ENCODE data around the gene ZNG1A. TPM values are rescaled to one million over a fixed set of nuclear protein-coding genes. Genes with fewer than 3 reads are reported as not detected.

ZNG1A gene
- total and polyA plus RNA-seq, 9 of the 15 experiments (the other 6 are each of a cell fraction or from before 2014, with no cell fraction given): 20.7 to 90.6 (median 41.7) TPM

GRCh38 chr9:223152-223551 lies 44.3 kb upstream of the ZNG1A start:
- Histone ChIP-seq H3K4me2 (ENCODE audit: insufficient read depth, low read length) (no peak overlapping the region), H3K79me2 (ENCODE audit: control insufficient read depth, insufficient read depth, low read length) (peaks cover 18% of the 10 kb centered on the region; the same call in 2 of the 3 replicates), H3K27me3 (ENCODE audit: control insufficient read depth in 2 of 2, insufficient read depth in 2 of 2, low read length in 2 of 2) (no peaks in the 10 kb centered on the region), H3K9ac (ENCODE audit: insufficient read depth in 1 of 2, low read depth in 2 of 2, low read length in 2 of 2) (no peak overlapping the region; a peak in 1 of 4 replicates), H3K27ac (ENCODE audit: extremely low read depth, low read depth, low read length) (no peak overlapping the region), H3K4me3 (no peak overlapping the region), H2AFZ (ENCODE audit: low read depth, low read length) (no peak overlapping the region), H4K20me1 (replicated peaks; ENCODE audit: control insufficient read depth, insufficient read depth, low read length) (no peaks in the 10 kb centered on the region), H3K9me1 (ENCODE audit: control insufficient read depth, insufficient read depth, low read length) (no peaks in the 10 kb centered on the region), H3K36me3 (ENCODE audit: control insufficient read depth, insufficient read depth, low read length) (no peaks in the 10 kb centered on the region), H3K9me3 (replicated peaks; ENCODE audit: control insufficient read depth, insufficient read depth, low read depth, low read length) (no peaks in the 10 kb centered on the region), H3K4me1 (replicated peaks in 1 of 2; ENCODE audit: control insufficient read depth in 2 of 2, insufficient read depth in 2 of 2, low read length in 2 of 2) (peaks cover 10 to 26% of the 10 kb centered on the region in 2 experiments)
- intact Hi-C loops (cut with micrococcal nuclease) (no loop called here), in situ Hi-C loops (cut with MboI) (no loop called here)
- CTCF ChIA-PET (ENCODE audit: low intra/inter-chr PET ratio): no interaction called here
- no TSS peak for BruUV-seq (replicated peaks)
- POLR2A ChIA-PET: interaction anchor here (0.8 to 2.2 kb wide), 4 partner anchors 8 to 55 kb away, joined by 3 to 9 read pairs (median 4); partner anchors contain the start of gene DOCK8
- DNase-seq (ENCODE audit: extremely low read depth in 1 of 4, low spot score in 3 of 4) (no peak), ATAC-seq (no peak), FAIRE-seq (peak; percentile 32)
- TF ChIP-seq MGA (IDR thresholded peaks at IDR 0.05): no peak
- TF ChIP-seq ZNF24 (IDR thresholded peaks at IDR 0.05): peak; percentile 61
- WGBS (ENCODE audit: insufficient coverage, low coverage, missing lambda C conversion rate): 85% methylated on average over 3 of the region's 3 CpGs
